GM19324 (cell line): ENCODE data around the gene ZNF80.

Source experiments
- ATAC-seq: cut with Tn5 transposase; IDR thresholded peaks from one replicate; pipeline ENCODE4 v1.9.1; 2021; ENCODE audit warnings: mild to moderate bottlenecking, moderate library complexity; ENCODE audit not compliant: unreplicated experiment, low FRiP score

Gene ZNF80

GRCh38 chr3:114221165-114221880, 16.1 kb downstream of the ZNF80 start:
- no peak for ATAC-seq

GRCh38 chr3:114219741-114220140, 17.6 kb downstream of the ZNF80 start:
- no peak for ATAC-seq

- ATAC-seq, result no peak
These were observed 18.7 kb downstream of the ZNF80 start for GRCh38 chr3:114218578-114219185.

DNA sequence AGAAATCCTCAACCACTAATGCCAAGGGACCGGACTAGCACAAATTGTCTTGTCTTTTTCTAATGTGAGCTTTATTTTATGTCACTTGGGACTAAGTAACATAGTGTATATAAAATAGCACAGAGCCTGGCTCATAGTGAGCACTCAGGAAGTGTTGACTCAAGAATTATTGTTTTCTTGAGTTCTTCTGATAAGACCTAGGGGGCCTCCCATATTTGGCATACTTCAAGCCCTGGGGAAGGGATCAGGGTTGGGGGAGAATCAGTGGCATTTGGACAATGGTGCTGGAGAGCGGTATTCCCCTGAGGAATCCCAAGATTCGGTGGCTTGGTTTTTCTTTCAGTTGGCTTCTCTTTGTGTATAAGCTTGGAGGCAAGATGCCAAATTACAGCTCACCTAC, 19.4 kb downstream of the ZNF80 start:
- no peak for ATAC-seq

- no peak for ATAC-seq
These were observed 20.1 kb downstream of the ZNF80 start for GRCh38 chr3:114217266-114217665.

- ATAC-seq, result no peak
These were observed 21.0 kb downstream of the ZNF80 start for GRCh38 chr3:114216186-114216970.

- ATAC-seq, result no peak
These were observed 22.6 kb downstream of the ZNF80 start for GRCh38 chr3:114214542-114215341.

- ATAC-seq, result peak; percentile 88
These were observed 23.5 kb downstream of the ZNF80 start for GRCh38 chr3:114213627-114214541.

- ATAC-seq, result no peak
These were observed 24.1 kb downstream of the ZNF80 start for GRCh38 chr3:114213292-114213626.

DNA sequence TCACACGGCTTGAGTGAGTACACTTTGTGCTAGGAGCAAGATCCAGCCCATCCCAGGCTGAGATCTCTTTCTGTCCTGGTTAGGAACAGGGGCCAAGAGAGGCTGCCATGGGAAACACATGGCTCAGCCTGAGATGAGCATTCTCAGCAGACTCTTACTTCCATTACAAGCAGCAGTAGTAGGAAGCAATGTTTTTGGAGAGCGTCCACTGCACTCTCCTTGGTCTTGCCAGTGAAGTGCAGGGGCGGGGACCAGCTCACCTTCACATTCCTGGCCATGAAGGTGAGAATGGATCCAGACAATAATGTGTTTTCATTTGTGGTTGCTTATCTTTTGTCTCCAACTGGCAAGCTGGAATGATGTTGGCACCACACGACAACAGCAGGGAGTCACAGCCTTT, 24.7 kb downstream of the ZNF80 start:
- no peak for ATAC-seq

- peak; percentile 75 for ATAC-seq
These were observed 29.6 kb downstream of the ZNF80 start for GRCh38 chr3:114207768-114208167.

DNA sequence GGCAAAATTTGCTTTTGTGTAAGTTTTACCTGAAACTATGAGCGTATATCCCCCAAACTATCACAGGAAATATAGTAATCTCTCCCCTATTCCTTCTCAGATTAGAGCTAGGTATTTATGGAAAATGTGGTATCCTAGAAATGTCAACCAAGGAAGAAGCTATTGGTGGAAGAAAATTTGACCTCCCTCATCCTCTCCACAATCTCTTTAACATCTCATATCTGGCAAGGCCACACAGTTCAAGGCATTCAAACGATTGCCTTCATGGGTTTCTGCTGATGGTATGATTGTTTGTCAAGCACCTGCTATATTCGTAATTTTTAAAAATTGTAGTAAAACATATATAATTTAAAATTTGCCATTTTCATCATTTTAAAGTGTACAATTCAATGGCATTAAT, 31.0 kb downstream of the ZNF80 start:
- ATAC-seq, result no peak

DNA sequence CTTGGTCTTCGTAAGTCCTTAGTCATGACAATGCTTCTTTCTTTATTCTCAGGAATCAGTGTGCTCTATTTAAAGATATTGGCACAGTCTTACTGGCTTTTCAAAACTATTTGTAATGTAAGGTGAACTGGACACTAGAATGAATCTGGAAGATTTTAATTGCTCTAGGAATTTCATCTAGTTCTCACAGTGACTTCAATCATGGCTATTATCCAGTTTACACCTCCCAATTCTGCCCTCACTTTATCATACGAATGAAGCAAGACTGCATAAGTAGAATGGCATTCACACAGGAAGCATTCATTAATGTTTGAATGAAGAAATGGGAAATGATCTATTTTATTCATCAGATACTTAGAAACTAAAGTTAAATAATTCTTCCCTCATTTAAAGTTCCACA, 31.8 kb downstream of the ZNF80 start:
- no peak for ATAC-seq

- ATAC-seq, result no peak
These were observed 42.6 kb downstream of the ZNF80 start for GRCh38 chr3:114194750-114195149.

- no peak for ATAC-seq
These were observed 45.2 kb downstream of the ZNF80 start for GRCh38 chr3:114192136-114192535.

DNA sequence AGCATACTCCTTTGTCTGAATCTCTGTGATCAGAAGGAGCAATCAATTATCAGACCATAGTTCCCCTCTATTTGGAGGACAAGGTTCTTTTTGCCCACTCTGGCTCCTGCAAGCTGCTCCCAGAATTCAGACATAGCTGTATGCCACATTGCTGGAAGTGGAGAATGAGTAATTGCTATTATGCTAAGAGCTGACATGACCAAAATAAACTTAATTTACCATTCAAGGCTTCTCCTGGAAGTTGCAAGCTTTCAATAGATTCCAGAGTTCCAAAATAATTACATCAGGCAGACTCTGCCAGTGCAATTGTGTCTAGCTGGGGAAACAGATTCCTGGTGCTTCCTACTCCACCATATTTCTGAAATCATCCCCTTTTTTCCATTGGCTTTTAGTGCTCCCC, 50.9 kb downstream of the ZNF80 start:
- no peak for ATAC-seq
